ENCODE data around the gene CSNK1G2. TPM values are rescaled to one million over a fixed set of nuclear protein-coding genes. Genes with fewer than 3 reads are reported as not detected.

Gene CSNK1G2
- polyA plus RNA-seq, 2 of the 4 experiments (the other 2 are of a cell fraction), result 15.5 to 42.0 TPM

GRCh38 chr19:1918975-1919374 lies 22.0 kb upstream of the CSNK1G2 start:
- no peaks in the 10 kb centered on the region for H3K4me1 ChIP-seq
- TF ChIP-seq CEBPB (IDR thresholded peaks at IDR 0.05) (no peak), JUNB (IDR thresholded peaks at IDR 0.05) (no peak), ATOH8 (CRISPR knock-in tag; IDR thresholded peaks at IDR 0.05; ENCODE audit: low read depth) (no peak), HOXA7 (CRISPR knock-in tag; IDR thresholded peaks at IDR 0.05) (no peak), CBX8 (IDR thresholded peaks at IDR 0.05) (no peak), FOXS1 (CRISPR knock-in tag; IDR thresholded peaks at IDR 0.05) (no peak), RCOR1 (IDR thresholded peaks at IDR 0.05; ENCODE audit: low read depth, low read length) (no peak), PBX3 (IDR thresholded peaks at IDR 0.05) (no peak), HES2 (IDR thresholded peaks at IDR 0.05) (no peak), NR3C1 (IDR thresholded peaks at IDR 0.05) (no peak), ELK1 (IDR thresholded peaks at IDR 0.05; ENCODE audit: low read depth, low read length) (no peak), GATA3 (IDR thresholded peaks at IDR 0.05; ENCODE audit: borderline replicate concordance) (no peak), CHD2 (IDR thresholded peaks at IDR 0.05; ENCODE audit: low read length, partially characterized antibody) (no peak)
- 92% methylated on average over 21 of the region's 28 CpGs for WGBS (ENCODE audit: missing lambda C conversion rate)
- H3K4me3 ChIP-seq, result no peak overlapping the region
- DNase-seq (ENCODE audit: low read depth in 1 of 2, low spot score in 1 of 2) (no peak), FAIRE-seq (no peak), ATAC-seq (no peak)
- H3K9me3 ChIP-seq, result no peaks in the 10 kb centered on the region
- POLR2A ChIA-PET, result no interaction called here
- H3K27ac ChIP-seq, result no peak overlapping the region
- no peak overlapping the region for H3K4me2 ChIP-seq
- CTCF ChIA-PET, result interaction anchor here (3.7 kb wide), 1 partner anchor 10 kb away, joined by 21 read pairs; no protein-coding TSS in a partner anchor

GRCh38 chr19:1920644-1921043 lies 20.3 kb upstream of the CSNK1G2 start:
- CTCF ChIA-PET, result interaction anchor here (3.7 kb wide), 1 partner anchor 9 kb away, joined by 21 read pairs; no protein-coding TSS in a partner anchor
- Histone ChIP-seq H3K4me1 (no peaks in the 10 kb centered on the region), H3K9me3 (no peaks in the 10 kb centered on the region), H3K4me2 (no peak overlapping the region), H3K27ac (no peak overlapping the region), H3K4me3 (no peak overlapping the region)
- FAIRE-seq, result no peak
- DNase-seq (ENCODE audit: low read depth in 1 of 2, low spot score in 1 of 2), result no peak
- POLR2A ChIA-PET, result no interaction called here
- ATAC-seq, result no peak
- 95% methylated on average over 11 of the region's 19 CpGs for WGBS (ENCODE audit: missing lambda C conversion rate)
- TF ChIP-seq HES2 (IDR thresholded peaks at IDR 0.05) (no peak), CTCF (IDR thresholded peaks at IDR 0.05) (no peak), ESRRA (IDR thresholded peaks at IDR 0.05; ENCODE audit: borderline replicate concordance, low read length) (no peak), FOSB (CRISPR knock-in tag; IDR thresholded peaks at IDR 0.05) (no peak), EP300 (IDR thresholded peaks at IDR 0.05) (no peak), USF2 (IDR thresholded peaks at IDR 0.05) (no peak), ZC3H11A (IDR thresholded peaks at IDR 0.05) (no peak), KDM1A (IDR thresholded peaks at IDR 0.05; ENCODE audit: low read depth) (no peak), GATA3 (IDR thresholded peaks at IDR 0.05; ENCODE audit: borderline replicate concordance) (no peak), JUNB (IDR thresholded peaks at IDR 0.05) (no peak), MAX (IDR thresholded peaks at IDR 0.05) (no peak), HEYL (CRISPR knock-in tag; IDR thresholded peaks at IDR 0.05) (no peak), ZFP36 (IDR thresholded peaks at IDR 0.05; ENCODE audit: borderline replicate concordance, partially characterized antibody) (no peak), CEBPB (IDR thresholded peaks at IDR 0.05) (no peak), ZNF302 (CRISPR knock-in tag; IDR thresholded peaks at IDR 0.05) (no peak), CBX2 (IDR thresholded peaks at IDR 0.05; ENCODE audit: borderline replicate concordance, low read depth) (no peak), E2F6 (IDR thresholded peaks at IDR 0.05; ENCODE audit: borderline replicate concordance, low read depth) (no peak), FOSL2 (IDR thresholded peaks at IDR 0.05) (no peak), FOSL2 (CRISPR knock-in tag; IDR thresholded peaks at IDR 0.05) (no peak), ELK1 (IDR thresholded peaks at IDR 0.05; ENCODE audit: low read depth, low read length) (no peak)

Measured in A549 (cell line).